ENCODE results near the gene ZEB1.
"Not testable (repeated sequence)": the region's sequence is repeated elsewhere in the genome, so short reads cannot be mapped to it uniquely, and the experiment has no call there.

ZEB1 gene

GRCh38 chr10:31317652-31318381, 1.2 kb upstream of the ZEB1 start:
- H3K4me3 ChIP-seq (ENCODE audit: low read depth, low read length), result peak overlapping the region; percentile 72

- peak overlapping the region; percentile 72 for H3K4me3 ChIP-seq (ENCODE audit: low read depth, low read length)
Observed at GRCh38 chr10:31318382-31318853, 598 bp upstream of the ZEB1 start.

- H3K4me3 ChIP-seq (ENCODE audit: low read depth, low read length), result peak overlapping the region; percentile 25
Observed at GRCh38 chr10:31319602-31320549, 860 bp downstream of the ZEB1 start.

- H3K4me3 ChIP-seq (ENCODE audit: low read depth, low read length), result peak overlapping the region; percentile 25
Observed at GRCh38 chr10:31320550-31321211, 1.7 kb downstream of the ZEB1 start.

GRCh38 chr10:31321396-31321941, 2.5 kb downstream of the ZEB1 start:
- H3K4me3 ChIP-seq (ENCODE audit: low read depth, low read length), result no peak overlapping the region

- no peak overlapping the region for H3K4me3 ChIP-seq (ENCODE audit: low read depth, low read length)
Observed at GRCh38 chr10:31322647-31323046, 3.6 kb downstream of the ZEB1 start.

GRCh38 chr10:31340343-31340742, 21.3 kb downstream of the ZEB1 start:
- H3K4me3 ChIP-seq (ENCODE audit: low read depth, low read length), result no peak overlapping the region

GRCh38 chr10:31341552-31341951, 22.5 kb downstream of the ZEB1 start:
- H3K4me3 ChIP-seq (ENCODE audit: low read depth, low read length), result no peak overlapping the region

- H3K4me3 ChIP-seq (ENCODE audit: low read depth, low read length), result no peak overlapping the region
Observed at GRCh38 chr10:31343009-31343408, 24.0 kb downstream of the ZEB1 start.

GRCh38 chr10:31343551-31343950, 24.5 kb downstream of the ZEB1 start:
- H3K4me3 ChIP-seq (ENCODE audit: low read depth, low read length), result no peak overlapping the region

- no peak overlapping the region for H3K4me3 ChIP-seq (ENCODE audit: low read depth, low read length)
Observed at GRCh38 chr10:31345886-31346285, 26.9 kb downstream of the ZEB1 start.

- no peak overlapping the region for H3K4me3 ChIP-seq (ENCODE audit: low read depth, low read length)
Observed at GRCh38 chr10:31346953-31347352, 27.9 kb downstream of the ZEB1 start.

GRCh38 chr10:31347705-31348104, 28.7 kb downstream of the ZEB1 start:
- no peak overlapping the region for H3K4me3 ChIP-seq (ENCODE audit: low read depth, low read length)

- H3K4me3 ChIP-seq (ENCODE audit: low read depth, low read length), result no peak overlapping the region
Observed at GRCh38 chr10:31350891-31351290, 31.9 kb downstream of the ZEB1 start.

- H3K4me3 ChIP-seq (ENCODE audit: low read depth, low read length), result no peak overlapping the region
Observed at GRCh38 chr10:31352436-31353226, 33.6 kb downstream of the ZEB1 start.

- H3K4me3 ChIP-seq (ENCODE audit: low read depth, low read length), result no peak overlapping the region
Observed at GRCh38 chr10:31353574-31353973, 34.6 kb downstream of the ZEB1 start.

- no peak overlapping the region for H3K4me3 ChIP-seq (ENCODE audit: low read depth, low read length)
Observed at GRCh38 chr10:31358688-31359330, 39.8 kb downstream of the ZEB1 start.

GRCh38 chr10:31359979-31360378, 41.0 kb downstream of the ZEB1 start:
- H3K4me3 ChIP-seq (ENCODE audit: low read depth, low read length), result no peak overlapping the region

GRCh38 chr10:31361475-31361874, 42.5 kb downstream of the ZEB1 start:
- H3K4me3 ChIP-seq (ENCODE audit: low read depth, low read length), result not testable (repeated sequence)

All from iPS-11a (cell line).